Lower leg skin (tissue), 4 donors: ENCODE measurements around the gene FAM53A. TPM values are rescaled to one million over a fixed set of nuclear protein-coding genes. Genes with fewer than 3 reads are reported as not detected.
"Not testable (repeated sequence)": the region's sequence is repeated elsewhere in the genome, so short reads cannot be mapped to it uniquely, and the experiment has no call there.

Source experiments
- DNase-seq, 2 donors: peaks; one replicate each; pipeline ENCODE4 v3.0.0-alpha.2; 2019; ENCODE audit warnings: low spot score in 2 of 2
- H3K4me3 ChIP-seq: fragments of 200-600 bp; sonication (generic); 2 replicates; pipeline ENCODE4 v1.5.1; 2017; ENCODE audit warnings: mild to moderate bottlenecking, low read depth; ENCODE audit not compliant: poor library complexity, severe bottlenecking
- POLR2A ChIP-seq, 2 donors: fragments of 450-650 bp; IDR thresholded peaks; one replicate each; pipeline ENCODE4 v1.6.1; 2016 to 2017; ENCODE audit warnings: antibody characterized with exemption in 2 of 2, mild to moderate bottlenecking in 1 of 2, moderate library complexity in 1 of 2
- WGBS, 2 donors: methylation state at CpG; one replicate each; pipeline ENCODE4 v1.1.5; 2018; 5-methylcytosine and 5-hydroxymethylcytosine counted together
- intact Hi-C: fragments of 100-400 bp; cut with DNase I; formaldehyde crosslinking; loops from one replicate; pipeline ENCODE4 v1.15.0; 2023; ENCODE audit warnings: low total_unique reads
- total RNA-seq, 4 donors: library from RNA; depleted of rRNA; stranded (reverse); fragments of >200 nt; gene quantifications; one replicate each; pipeline ENCODE4 v1.1.0, GENCODE V29; 2016
- TF ChIP-seq, protein P1 (sequence below), 3 donors: fragments of 450-650 bp; IDR thresholded peaks; one replicate each; pipeline ENCODE4 v1.5.1; 2016; ENCODE audit warnings: antibody characterized with exemption in 3 of 3, mild to moderate bottlenecking in 3 of 3, moderate library complexity in 2 of 3

The FAM53A gene
- total RNA-seq, 4 donors from 2014 or later: 1.2 to 7.5 (median 3.7) TPM

DNA sequence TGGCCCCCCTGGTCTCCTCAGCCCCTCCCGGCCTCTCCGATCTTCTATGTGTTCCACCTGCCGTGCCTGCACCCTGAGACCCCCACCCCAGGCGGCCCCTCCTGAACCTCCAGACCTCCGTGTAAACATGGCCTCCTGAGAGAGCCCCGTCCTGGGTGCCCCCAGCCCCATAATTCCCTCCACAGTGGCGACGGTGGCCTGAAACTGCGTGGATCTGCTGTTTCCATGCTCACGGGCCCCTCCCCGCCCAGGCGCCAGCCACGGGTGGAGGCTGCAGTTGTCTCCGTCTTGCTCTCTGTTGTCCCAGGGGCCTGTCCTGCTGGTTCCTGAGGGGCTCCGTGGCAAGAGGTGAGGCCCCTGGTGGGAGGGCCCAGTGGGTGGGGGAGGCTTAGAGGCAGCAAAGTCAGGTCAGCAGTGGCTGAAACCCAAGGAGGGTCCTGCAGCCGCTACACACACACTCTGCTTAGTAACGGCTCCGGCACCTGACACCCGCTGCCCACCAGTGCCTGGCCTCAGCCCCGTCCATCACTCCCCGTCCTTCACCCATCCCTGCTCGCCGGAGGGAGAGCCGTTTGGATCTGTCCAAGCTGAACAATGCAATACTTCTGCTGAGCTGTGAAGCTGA is 75.8 kb downstream of the FAM53A start:
- H3K4me3 ChIP-seq: no peak overlapping the region
- intact Hi-C loops: loop anchor here (10.0 kb wide), 1 partner anchor 254 kb away; no protein-coding TSS in a partner anchor
- WGBS, 2 donors: 76 to 91% methylated on average over 19 to 24 of the region's 24 CpGs
- DNase-seq: no peak
- TF ChIP-seq, protein P1, sequence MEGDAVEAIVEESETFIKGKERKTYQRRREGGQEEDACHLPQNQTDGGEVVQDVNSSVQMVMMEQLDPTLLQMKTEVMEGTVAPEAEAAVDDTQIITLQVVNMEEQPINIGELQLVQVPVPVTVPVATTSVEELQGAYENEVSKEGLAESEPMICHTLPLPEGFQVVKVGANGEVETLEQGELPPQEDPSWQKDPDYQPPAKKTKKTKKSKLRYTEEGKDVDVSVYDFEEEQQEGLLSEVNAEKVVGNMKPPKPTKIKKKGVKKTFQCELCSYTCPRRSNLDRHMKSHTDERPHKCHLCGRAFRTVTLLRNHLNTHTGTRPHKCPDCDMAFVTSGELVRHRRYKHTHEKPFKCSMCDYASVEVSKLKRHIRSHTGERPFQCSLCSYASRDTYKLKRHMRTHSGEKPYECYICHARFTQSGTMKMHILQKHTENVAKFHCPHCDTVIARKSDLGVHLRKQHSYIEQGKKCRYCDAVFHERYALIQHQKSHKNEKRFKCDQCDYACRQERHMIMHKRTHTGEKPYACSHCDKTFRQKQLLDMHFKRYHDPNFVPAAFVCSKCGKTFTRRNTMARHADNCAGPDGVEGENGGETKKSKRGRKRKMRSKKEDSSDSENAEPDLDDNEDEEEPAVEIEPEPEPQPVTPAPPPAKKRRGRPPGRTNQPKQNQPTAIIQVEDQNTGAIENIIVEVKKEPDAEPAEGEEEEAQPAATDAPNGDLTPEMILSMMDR (IDR thresholded peaks at IDR 0.05): no peak
- TF ChIP-seq POLR2A (IDR thresholded peaks at IDR 0.05): no peak

DNA sequence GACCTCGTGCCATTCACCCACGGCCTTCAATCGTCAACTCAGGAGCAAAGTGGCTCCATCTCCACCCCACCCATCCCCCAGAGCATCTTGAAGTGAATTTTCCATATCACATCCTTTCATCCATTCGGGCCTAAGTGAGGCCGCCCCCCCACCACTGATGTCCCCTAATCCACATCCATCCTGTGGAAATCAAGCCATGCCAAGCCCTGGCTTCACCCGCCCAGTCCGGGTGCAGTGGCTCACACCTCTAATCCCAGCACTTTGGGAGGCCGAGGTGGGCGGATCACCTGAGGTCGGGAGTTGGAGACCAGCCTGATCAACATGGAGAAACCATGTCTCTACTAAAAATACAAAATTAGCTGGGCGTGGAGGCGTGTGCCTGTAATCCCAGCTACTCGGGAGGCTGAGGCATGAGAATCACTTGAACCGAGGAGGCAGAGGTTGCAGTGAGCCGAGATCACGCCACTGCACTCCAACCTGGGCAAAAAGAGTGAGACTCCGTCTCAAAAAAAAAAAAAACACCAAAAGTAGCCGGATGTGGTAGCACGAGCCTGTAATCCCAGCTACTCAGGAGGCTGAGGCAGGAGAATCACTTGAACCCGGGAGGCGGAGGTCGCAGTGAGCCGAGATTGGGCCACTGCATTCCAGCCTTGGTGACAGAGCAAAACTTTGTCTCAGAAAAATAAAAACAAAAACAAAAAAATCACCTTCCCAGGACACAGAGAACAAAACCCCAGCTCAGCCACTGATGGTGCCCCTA is 76.5 kb downstream of the FAM53A start:
- WGBS, 2 donors: 90 to 92% methylated on average over 23 of the region's 23 CpGs
- DNase-seq, H3K4me3 ChIP-seq: not testable (repeated sequence)
- intact Hi-C loops: loop anchor here (10.0 kb wide), 1 partner anchor 253 kb away; no protein-coding TSS in a partner anchor

DNA sequence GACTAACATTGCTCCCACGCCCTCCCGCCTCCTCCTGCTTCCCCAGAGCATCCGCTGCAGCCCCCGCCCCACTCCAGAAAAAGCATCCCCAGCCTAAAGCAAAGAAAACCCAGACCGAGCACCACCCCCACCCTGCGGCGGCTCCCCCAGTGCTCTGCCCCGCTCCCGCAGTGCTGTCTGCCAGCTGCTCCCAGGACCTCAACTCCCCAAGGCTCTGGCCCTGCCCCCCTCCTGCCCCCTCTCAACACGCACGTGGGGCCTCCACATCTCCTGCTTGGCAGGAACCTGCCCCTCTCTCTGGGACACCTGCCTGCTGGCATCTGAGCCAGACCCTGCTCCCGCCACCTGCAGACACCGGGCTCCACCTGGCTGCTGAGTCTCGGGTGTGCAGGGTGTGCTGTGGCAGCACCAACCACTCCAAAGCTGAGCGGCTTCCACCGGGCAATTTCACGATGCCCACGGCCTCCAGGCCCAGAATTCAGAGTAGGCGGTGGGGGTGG is 79.4 kb downstream of the FAM53A start:
- TF ChIP-seq, protein P1 (IDR thresholded peaks at IDR 0.05): no peak
- no peak for TF ChIP-seq POLR2A (IDR thresholded peaks at IDR 0.05)
- H3K4me3 ChIP-seq: no peak overlapping the region
- no peak for DNase-seq
- 9 to 28% methylated on average over 9 to 16 of the region's 19 CpGs for WGBS, 2 donors
- intact Hi-C loops: loop anchor here (2.0 to 10.0 kb wide), 2 partner anchors 60 to 250 kb away; no protein-coding TSS in a partner anchor

DNA sequence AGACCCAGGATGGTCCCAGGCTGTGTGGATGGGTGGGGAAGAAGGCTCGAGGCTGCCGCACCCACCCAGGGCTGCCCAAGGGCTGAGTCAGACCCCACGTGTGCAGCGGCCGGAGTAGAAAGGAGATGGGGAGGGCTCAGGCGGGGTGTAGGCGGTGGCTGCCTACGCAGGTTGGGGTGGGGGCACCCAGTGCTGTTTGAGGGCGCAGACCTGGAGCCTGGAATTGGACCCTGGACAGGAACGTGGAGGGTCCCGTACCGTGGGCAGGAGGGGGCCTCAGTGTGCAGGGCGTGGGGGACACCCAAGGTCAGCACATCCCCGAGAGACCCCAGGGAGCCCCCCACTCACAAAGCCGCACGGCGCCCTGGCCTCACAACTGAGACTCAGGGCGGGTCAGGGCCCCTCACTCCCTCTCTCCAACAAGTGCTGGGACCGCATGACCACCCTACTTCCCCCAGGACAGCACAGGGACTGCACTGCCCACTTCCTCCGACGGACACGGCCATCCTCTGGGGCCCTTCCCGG is 79.9 kb downstream of the FAM53A start:
- no peak for TF ChIP-seq POLR2A (IDR thresholded peaks at IDR 0.05)
- no peak overlapping the region for H3K4me3 ChIP-seq
- 32 to 44% methylated on average over 22 to 23 of the region's 23 CpGs for WGBS, 2 donors
- intact Hi-C loops: loop anchor here (2.0 to 10.0 kb wide), 2 partner anchors 59 to 249 kb away; no protein-coding TSS in a partner anchor
- DNase-seq: no peak

DNA sequence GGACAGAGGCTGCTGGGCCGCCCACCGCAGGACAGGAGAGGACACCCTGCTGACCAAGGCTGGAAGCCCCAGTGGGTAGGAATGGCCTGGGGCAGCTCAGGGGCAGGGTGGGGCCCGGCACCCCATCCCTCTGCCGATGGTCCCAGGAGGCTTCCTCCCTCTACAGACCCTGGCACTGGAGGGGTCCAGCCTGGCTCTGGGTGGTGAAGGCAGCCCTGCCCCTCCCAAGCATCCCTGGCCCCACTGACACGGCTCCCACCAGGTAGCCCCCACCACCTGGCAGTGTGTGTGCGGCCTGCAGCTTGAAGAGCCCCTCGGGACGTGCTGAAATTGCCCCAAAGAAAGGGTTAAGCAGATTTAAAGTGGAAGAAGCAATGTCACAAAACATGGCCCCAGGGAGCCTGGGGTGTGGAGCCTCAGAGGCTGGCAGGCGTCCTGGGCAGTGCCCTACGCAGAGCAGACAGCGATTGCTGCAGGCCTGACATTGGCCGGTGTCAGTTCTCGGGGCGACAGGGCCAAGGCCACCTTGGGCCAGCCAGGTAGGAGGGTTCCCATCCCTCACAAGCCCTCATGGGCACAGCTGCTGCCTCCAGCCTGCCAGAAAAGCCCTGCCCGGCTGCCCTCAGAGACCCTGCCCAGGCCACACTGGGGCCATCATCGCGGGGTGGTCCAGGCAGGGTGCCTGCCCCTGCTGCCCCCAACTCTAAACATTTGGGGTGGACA is 80.5 kb downstream of the FAM53A start:
- no peak for DNase-seq
- intact Hi-C loops: loop anchor here (2.0 to 10.0 kb wide), 2 partner anchors 59 to 249 kb away; no protein-coding TSS in a partner anchor
- no peak overlapping the region for H3K4me3 ChIP-seq
- TF ChIP-seq POLR2A (IDR thresholded peaks at IDR 0.05): no peak
- TF ChIP-seq, protein P1 (IDR thresholded peaks at IDR 0.05): no peak
- 49 to 57% methylated on average over 16 to 17 of the region's 17 CpGs for WGBS, 2 donors

DNA sequence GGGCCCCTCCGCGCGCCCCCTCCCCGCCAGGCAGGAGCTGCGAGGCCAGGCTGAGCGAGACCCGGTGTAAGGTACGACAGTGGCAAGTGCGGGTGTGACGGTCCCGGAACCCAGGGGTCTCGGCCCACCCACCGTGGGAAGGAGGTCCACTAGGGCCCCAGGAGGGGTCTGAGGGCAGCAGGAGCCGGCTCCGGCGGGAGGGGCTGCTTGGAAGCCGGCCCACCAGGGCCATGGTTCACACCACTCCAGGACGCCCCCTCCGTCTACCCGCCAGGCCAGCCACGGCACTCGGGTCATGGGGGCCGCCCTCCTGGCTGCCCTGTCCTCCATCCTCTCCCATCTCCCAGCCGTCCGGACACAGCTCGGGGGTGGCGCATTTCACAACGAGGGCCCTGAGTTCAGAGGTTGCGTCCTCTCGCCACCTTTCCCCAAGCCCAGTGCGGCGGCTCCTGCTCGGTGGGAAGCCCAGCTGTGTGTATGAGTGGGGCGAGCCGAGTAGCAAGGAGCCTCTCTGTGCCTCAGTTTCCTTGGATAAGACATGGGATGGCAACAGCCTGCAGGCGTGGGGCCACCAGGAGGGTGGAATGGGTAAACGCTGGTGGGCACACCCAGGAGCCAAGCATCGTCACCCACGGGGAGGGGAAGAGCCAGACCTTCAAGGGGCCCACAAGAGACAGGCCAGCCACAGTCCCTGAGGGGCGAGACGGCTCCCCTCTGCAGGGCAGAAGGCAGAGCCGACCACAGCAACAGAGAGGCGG is 81.3 kb downstream of the FAM53A start:
- WGBS, 2 donors: 81% methylated on average over 40 to 42 of the region's 43 CpGs
- DNase-seq: no peak
- TF ChIP-seq, protein P1 (IDR thresholded peaks at IDR 0.05): no peak
- TF ChIP-seq POLR2A (IDR thresholded peaks at IDR 0.05): no peak
- intact Hi-C loops: loop anchor here (10.0 kb wide), 1 partner anchor 248 kb away; no protein-coding TSS in a partner anchor
- H3K4me3 ChIP-seq: no peak overlapping the region
